Astrocyte (in vitro differentiated cells and primary cell): ENCODE results near the gene TRMT2B. TPM values are rescaled to one million over a fixed set of nuclear protein-coding genes. Genes with fewer than 3 reads are reported as not detected.

Experiments
- DNase-seq: peaks from one replicate; pipeline ENCODE4 v3.0.0-alpha.2; 2010; ENCODE audit warnings: low read depth
- FAIRE-seq: peaks from 2 replicates; lab custom pipeline; 2011; peaks lifted over from hg19 to GRCh38; lab: Jason Lieb, UNC
- H2AFZ ChIP-seq: 2 replicates; pipeline ENCODE4 v1.6.0; 2012; ENCODE audit warnings: low read depth, low read length, inconsistent platforms
- H3K27ac ChIP-seq: 2 replicates; pipeline ENCODE4 v1.5.1; 2011; ENCODE audit warnings: low read depth, low read length, inconsistent platforms
- H3K27me3 ChIP-seq: 2 replicates; pipeline ENCODE4 v1.6.0; 2011; ENCODE audit warnings: low read length, inconsistent platforms; ENCODE audit not compliant: insufficient read depth
- H3K36me3 ChIP-seq: 2 replicates; pipeline ENCODE4 v1.5.1; 2011; ENCODE audit warnings: low read length, inconsistent platforms; ENCODE audit not compliant: insufficient read depth
- H3K4me1 ChIP-seq: 2 replicates; pipeline ENCODE4 v1.5.1; 2011; ENCODE audit warnings: low read length, inconsistent platforms; ENCODE audit not compliant: insufficient read depth
- H3K4me2 ChIP-seq: 2 replicates; pipeline ENCODE4 v1.6.0; 2012; ENCODE audit warnings: low read length, inconsistent platforms
- H3K4me3 ChIP-seq: 2 replicates; pipeline ENCODE4 v1.5.1; 2011; ENCODE audit warnings: low read depth, mild to moderate bottlenecking, low read length, inconsistent platforms; ENCODE audit not compliant: insufficient read depth
- H3K79me2 ChIP-seq: 2 replicates; pipeline ENCODE4 v1.6.0; 2012; ENCODE audit warnings: mild to moderate bottlenecking, low read length, inconsistent platforms; ENCODE audit not compliant: insufficient read depth
- H3K9ac ChIP-seq: 2 replicates; pipeline ENCODE4 v1.6.0; 2012; ENCODE audit warnings: mild to moderate bottlenecking, low read length, inconsistent platforms
- H3K9me3 ChIP-seq: 2 replicates; pipeline ENCODE4 v1.5.1; 2012; ENCODE audit warnings: low read depth, mild to moderate bottlenecking, low read length, inconsistent platforms; ENCODE audit not compliant: insufficient read depth
- H4K20me1 ChIP-seq: 2 replicates; pipeline ENCODE4 v1.6.0; 2012; ENCODE audit warnings: low read length, inconsistent platforms; ENCODE audit not compliant: insufficient read depth
- H3K27ac Mint-ChIP-seq: one replicate; pipeline ENCODE4 v1.8.0; 2021; ENCODE audit warnings: mild to moderate bottlenecking, mixed read lengths; ENCODE audit not compliant: unreplicated experiment
- H3K27me3 Mint-ChIP-seq: one replicate; pipeline ENCODE4 v1.8.0; 2021; ENCODE audit warnings: low read depth, mixed read lengths; ENCODE audit not compliant: unreplicated experiment
- H3K36me3 Mint-ChIP-seq: one replicate; pipeline ENCODE4 v1.8.0; 2021; ENCODE audit warnings: low read depth, mixed read lengths; ENCODE audit not compliant: unreplicated experiment
- H3K4me1 Mint-ChIP-seq: one replicate; pipeline ENCODE4 v1.8.0; 2021; ENCODE audit warnings: low read depth, mixed read lengths; ENCODE audit not compliant: unreplicated experiment
- H3K4me3 Mint-ChIP-seq: one replicate; pipeline ENCODE4 v1.8.0; 2021; ENCODE audit warnings: mild to moderate bottlenecking, moderate library complexity, mixed read lengths; ENCODE audit not compliant: unreplicated experiment
- H3K9me3 Mint-ChIP-seq: one replicate; pipeline ENCODE4 v1.8.0; 2021; ENCODE audit warnings: mild to moderate bottlenecking, mixed read lengths; ENCODE audit not compliant: unreplicated experiment
- CTCF ChIP-seq: IDR thresholded peaks from 2 replicates; pipeline ENCODE4 v1.5.1; 2011; ENCODE audit warnings: low read depth, mild to moderate bottlenecking, inconsistent platforms, low read length, moderate library complexity; ENCODE audit not compliant: insufficient read depth
- EZH2 ChIP-seq: IDR thresholded peaks from 2 replicates; pipeline ENCODE4 v1.6.1; 2012; ENCODE audit warnings: mild to moderate bottlenecking, low read length, inconsistent platforms; ENCODE audit not compliant: insufficient read depth
- total RNA-seq: library from RNA; stranded (reverse); gene quantifications from 2 replicates; pipeline ENCODE4 v1.2.1, GENCODE V29; 2021

The TRMT2B gene
- total RNA-seq, 1 donor from 2014 or later = 8.3 TPM

- Histone ChIP-seq H3K4me2 (no peak overlapping the region), H3K36me3 (no peaks in the 10 kb centered on the region), H3K27me3 (no peaks in the 10 kb centered on the region), H3K4me1 (peaks cover 12% of the 10 kb centered on the region), H3K27ac (no peak overlapping the region), H2AFZ (no peak overlapping the region), H3K4me3 (no peak overlapping the region), H3K79me2 (no peaks in the 10 kb centered on the region), H3K9ac (no peak overlapping the region), H4K20me1 (no peaks in the 10 kb centered on the region), H3K9me3 (no peaks in the 10 kb centered on the region)
- Mint-ChIP-seq H3K4me3 (no peak overlapping the region), H3K36me3 (no peaks in the 10 kb centered on the region), H3K9me3 (no peaks in the 10 kb centered on the region), H3K27ac (no peak overlapping the region), H3K27me3 (no peaks in the 10 kb centered on the region), H3K4me1 (peaks cover 13% of the 10 kb centered on the region)
- DNase-seq (no peak), FAIRE-seq (peak; percentile 52)
- TF ChIP-seq CTCF (no peak), EZH2 (no peak)
These were observed 52.5 kb downstream of the TRMT2B start for GRCh38 chrX:100999451-100999850.

- Histone ChIP-seq H3K4me1 (peaks cover 17% of the 10 kb centered on the region), H3K27me3 (no peaks in the 10 kb centered on the region), H3K9ac (peak overlapping the region; percentile 65), H3K4me3 (no peak overlapping the region), H2AFZ (no peak overlapping the region), H3K36me3 (no peaks in the 10 kb centered on the region), H4K20me1 (no peaks in the 10 kb centered on the region), H3K9me3 (no peaks in the 10 kb centered on the region), H3K4me2 (peak overlapping the region; percentile 66), H3K79me2 (no peaks in the 10 kb centered on the region), H3K27ac (peak overlapping the region; percentile 95)
- Mint-ChIP-seq H3K27ac (peak overlapping the region; percentile 87), H3K27me3 (no peaks in the 10 kb centered on the region), H3K4me3 (no peak overlapping the region), H3K36me3 (no peaks in the 10 kb centered on the region), H3K9me3 (no peaks in the 10 kb centered on the region), H3K4me1 (peaks cover 16% of the 10 kb centered on the region)
- FAIRE-seq (peak; percentile 97), DNase-seq (peak; percentile 87)
- TF ChIP-seq EZH2 = no peak
- no peak for TF ChIP-seq CTCF
These were observed 56.4 kb downstream of the TRMT2B start for GRCh38 chrX:100995469-100995868.
